C4-2B (cell line): ENCODE measurements around the gene WAC.

ENCODE experiments used
- ZFX ChIP-seq: fragments of 450-650 bp; IDR thresholded peaks from 2 replicates; pipeline ENCODE4 v1.6.1; 2017
- TF ChIP-seq, protein P1 (sequence below): fragments of 450-650 bp; conservative IDR thresholded peaks from 2 replicates; pipeline ENCODE4 v1.5.1; 2017; ENCODE audit warnings: mild to moderate bottlenecking

DNA sequence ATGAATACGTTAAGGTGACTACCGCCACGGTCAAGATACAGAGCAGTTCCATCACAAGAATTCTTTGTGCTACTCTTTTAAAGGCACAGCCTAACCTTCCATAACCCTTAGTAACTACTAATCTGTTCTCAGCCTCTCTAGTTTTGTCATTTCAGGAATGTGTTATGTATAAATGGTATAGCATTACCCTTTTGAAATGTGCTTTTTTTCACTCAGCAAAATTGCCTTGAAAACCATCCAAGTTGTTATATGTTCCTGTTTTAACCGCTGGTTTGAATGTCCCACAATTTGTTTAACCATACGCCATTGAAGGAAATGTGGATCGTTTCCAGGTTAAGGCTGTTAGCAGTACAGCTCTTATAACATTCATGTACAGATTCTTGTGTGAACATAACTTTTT, 32.0 kb downstream of the WAC start:
- TF ChIP-seq, protein P1, sequence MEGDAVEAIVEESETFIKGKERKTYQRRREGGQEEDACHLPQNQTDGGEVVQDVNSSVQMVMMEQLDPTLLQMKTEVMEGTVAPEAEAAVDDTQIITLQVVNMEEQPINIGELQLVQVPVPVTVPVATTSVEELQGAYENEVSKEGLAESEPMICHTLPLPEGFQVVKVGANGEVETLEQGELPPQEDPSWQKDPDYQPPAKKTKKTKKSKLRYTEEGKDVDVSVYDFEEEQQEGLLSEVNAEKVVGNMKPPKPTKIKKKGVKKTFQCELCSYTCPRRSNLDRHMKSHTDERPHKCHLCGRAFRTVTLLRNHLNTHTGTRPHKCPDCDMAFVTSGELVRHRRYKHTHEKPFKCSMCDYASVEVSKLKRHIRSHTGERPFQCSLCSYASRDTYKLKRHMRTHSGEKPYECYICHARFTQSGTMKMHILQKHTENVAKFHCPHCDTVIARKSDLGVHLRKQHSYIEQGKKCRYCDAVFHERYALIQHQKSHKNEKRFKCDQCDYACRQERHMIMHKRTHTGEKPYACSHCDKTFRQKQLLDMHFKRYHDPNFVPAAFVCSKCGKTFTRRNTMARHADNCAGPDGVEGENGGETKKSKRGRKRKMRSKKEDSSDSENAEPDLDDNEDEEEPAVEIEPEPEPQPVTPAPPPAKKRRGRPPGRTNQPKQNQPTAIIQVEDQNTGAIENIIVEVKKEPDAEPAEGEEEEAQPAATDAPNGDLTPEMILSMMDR, result no peak
- TF ChIP-seq ZFX, result no peak
